SK-N-SH (cell line): Measurements from ENCODE around the gene AUH. TPM values are rescaled to one million over a fixed set of nuclear protein-coding genes. Genes with fewer than 3 reads are reported as not detected.

Source experiments
- CTCF ChIA-PET: fragments of 300-600, 350-600 bp; formaldehyde crosslinking; extraction: SDS; loops from one replicate; lab custom pipeline; 2021; lab: Yijun Ruan, JAX
- POLR2A ChIA-PET: fragments of 350-600 bp; sonication (Branson Sonifier 250); formaldehyde crosslinking; extraction: SDS; loops from one replicate; lab custom pipeline; 2020; ENCODE audit warnings: antibody characterized with exemption, inconsistent platforms; lab: Yijun Ruan, JAX
- DNase-seq: peaks from one replicate; pipeline ENCODE4 v3.0.0; 2012
- H2AFZ ChIP-seq: fragments of 200-600 bp; sonication (generic); 2 replicates; pipeline ENCODE4 v1.8.1; 2016; ENCODE audit warnings: antibody characterized with exemption, mild to moderate bottlenecking, low read depth
- H3F3A ChIP-seq: fragments of 200-600 bp; sonication (generic); replicated peaks from 2 replicates; pipeline ENCODE3; 2016; ENCODE audit warnings: antibody characterized with exemption, mild to moderate bottlenecking; ENCODE audit not compliant: insufficient read depth
- H3K27ac ChIP-seq, 2 experiments: fragments of 200-500 bp in 1 of 2; fragments of 200-600 bp in 1 of 2; sonication (Bioruptor generic) in 1 of 2; sonication (generic), shearing (Covaris generic) in 1 of 2; 2 replicates each; pipeline versions ENCODE4 v1.5.1 to v1.6.1; 2014 to 2016; ENCODE audit warnings: low read depth in 2 of 2, inconsistent platforms in 1 of 2, low read length in 1 of 2, mild to moderate bottlenecking in 1 of 2, mixed read lengths in 1 of 2
- H3K27me3 ChIP-seq: fragments of 200-600 bp; sonication (generic), shearing (Covaris generic); 2 replicates; pipeline ENCODE4 v1.6.1; 2016; ENCODE audit warnings: mixed run types; ENCODE audit not compliant: insufficient read depth
- H3K36me3 ChIP-seq, 2 experiments: fragments of 200-500 bp in 1 of 2; fragments of 200-600 bp in 1 of 2; sonication (Bioruptor generic) in 1 of 2; sonication (generic) in 1 of 2; replicated peaks in 1 of 2; 2 replicates each; pipeline versions ENCODE3 to v1.5.1; 2014 to 2016; ENCODE audit warnings: low read length in 1 of 2, mild to moderate bottlenecking in 1 of 2; ENCODE audit not compliant: insufficient read depth in 2 of 2, control insufficient read depth in 1 of 2
- H3K4me1 ChIP-seq, 2 experiments: fragments of 200-500 bp in 1 of 2; fragments of 200-600 bp in 1 of 2; sonication (Bioruptor generic) in 1 of 2; sonication (generic), shearing (Covaris generic) in 1 of 2; 2 replicates each; pipeline versions ENCODE4 v1.5.1 to v1.6.1; 2014 to 2016; ENCODE audit warnings: low read depth in 1 of 2, low read length in 1 of 2, mixed run types in 1 of 2; ENCODE audit not compliant: insufficient read depth in 2 of 2, control insufficient read depth in 1 of 2
- H3K4me2 ChIP-seq: fragments of 200-600 bp; sonication (generic), shearing (Covaris generic); 2 replicates; pipeline ENCODE4 v1.6.1; 2017; ENCODE audit warnings: mixed run types
- H3K4me3 ChIP-seq, 2 experiments: fragments of 200-500 bp in 1 of 2; fragments of 200-600 bp in 1 of 2; sonication (Bioruptor generic) in 1 of 2; sonication (generic), shearing (Covaris generic) in 1 of 2; 2 replicates each; pipeline versions ENCODE4 v1.5.1 to v1.8.1; 2014 to 2016; ENCODE audit warnings: low read depth in 2 of 2, inconsistent platforms in 1 of 2, low read length in 1 of 2, mild to moderate bottlenecking in 1 of 2, mixed read lengths in 1 of 2, moderate library complexity in 1 of 2
- H3K79me2 ChIP-seq: fragments of 200-600 bp; sonication (generic); 2 replicates; pipeline ENCODE4 v1.8.1; 2017; ENCODE audit warnings: mild to moderate bottlenecking; ENCODE audit not compliant: insufficient read depth
- H3K9ac ChIP-seq: fragments of 200-600 bp; sonication (generic); 2 replicates; pipeline ENCODE4 v1.6.1; 2017; ENCODE audit warnings: mixed run types
- H3K9me2 ChIP-seq: fragments of 200-600 bp; sonication (generic); 2 replicates; pipeline ENCODE4 v1.6.1; 2017; ENCODE audit warnings: mixed run types
- H3K9me3 ChIP-seq: fragments of 200-600 bp; sonication (generic); 2 replicates; pipeline ENCODE4 v1.6.1; 2017; ENCODE audit warnings: mixed run types, mild to moderate bottlenecking, moderate library complexity
- H4K20me1 ChIP-seq: fragments of 200-600 bp; sonication (generic); 2 replicates; pipeline ENCODE4 v1.6.1; 2017; ENCODE audit warnings: mild to moderate bottlenecking, mixed run types; ENCODE audit not compliant: insufficient read depth
- CHD2 ChIP-seq: fragments of 150-350 bp; IDR thresholded peaks from 2 replicates; pipeline ENCODE4 v1.6.1; 2018; ENCODE audit warnings: low read length; ENCODE audit not compliant: partially characterized antibody
- ELF1 ChIP-seq: IDR thresholded peaks from 2 replicates; pipeline ENCODE4 v1.4.0; 2012
- FOSL2 ChIP-seq: IDR thresholded peaks from 2 replicates; pipeline ENCODE4 v1.4.0; 2012; ENCODE audit warnings: low read depth, mild to moderate bottlenecking, moderate library complexity, borderline replicate concordance
- GATA2 ChIP-seq: sonication (generic); formaldehyde crosslinking; IDR thresholded peaks from 2 replicates; pipeline ENCODE4 v1.5.0; 2020; ENCODE audit warnings: mild to moderate bottlenecking, missing genetic modification reagents
- JUND ChIP-seq: IDR thresholded peaks from 2 replicates; pipeline ENCODE4 v1.4.0; 2012
- MXI1 ChIP-seq: IDR thresholded peaks from 2 replicates; pipeline ENCODE4 v1.6.1; 2012; ENCODE audit warnings: mild to moderate bottlenecking, low read depth, low read length, improper control_type of control experiment
- POLR2AphosphoS5 ChIP-seq: IDR thresholded peaks from 2 replicates; pipeline ENCODE4 v1.6.1; 2012; ENCODE audit warnings: low read depth, low read length
- RAD21 ChIP-seq: IDR thresholded peaks from 2 replicates; pipeline ENCODE4 v1.6.1; 2012; ENCODE audit warnings: mild to moderate bottlenecking, low read length
- RXRA ChIP-seq: IDR thresholded peaks from 2 replicates; pipeline ENCODE4 v1.4.0; 2012; ENCODE audit warnings: low read depth, mild to moderate bottlenecking, borderline replicate concordance
- SMC3 ChIP-seq: IDR thresholded peaks from 2 replicates; pipeline ENCODE4 v1.6.1; 2012; ENCODE audit warnings: low read depth, low read length, improper control_type of control experiment
- TCF12 ChIP-seq: IDR thresholded peaks from 2 replicates; pipeline ENCODE4 v1.4.0; 2012
- TEAD4 ChIP-seq: IDR thresholded peaks from 2 replicates; pipeline ENCODE4 v1.4.0; 2012; ENCODE audit warnings: mild to moderate bottlenecking, borderline replicate concordance; ENCODE audit not compliant: insufficient read depth
- YY1 ChIP-seq: IDR thresholded peaks from 2 replicates; pipeline ENCODE4 v1.4.0; 2012; ENCODE audit warnings: low read depth, mild to moderate bottlenecking
- WGBS: methylation state at CpG from one replicate; pipeline ENCODE4 v1.1.6; 2017; ENCODE audit warnings: low lambda C conversion rate; 5-methylcytosine and 5-hydroxymethylcytosine counted together
- polyA plus RNA-seq, 3 experiments: library from polyadenylated mRNA; depleted of rRNA; stranded (reverse); fragments of >200 nt; gene quantifications; 2 replicates each; pipeline ENCODE4 v1.2.3, GENCODE V29; 2012
- TF ChIP-seq, protein P1 (sequence below): fragments of 200-600 bp; sonication (generic); IDR thresholded peaks from 2 replicates; pipeline ENCODE4 v1.6.1; 2017; ENCODE audit warnings: antibody characterized with exemption, mild to moderate bottlenecking, moderate library complexity
- TF ChIP-seq, protein P2 (sequence below): IDR thresholded peaks from 2 replicates; pipeline ENCODE4 v1.4.0; 2012; ENCODE audit warnings: low read depth, borderline replicate concordance

The AUH gene
- polyA plus RNA-seq, 1 of the 3 experiments (the other 2 are of a cell fraction), result 7.6 TPM

DNA sequence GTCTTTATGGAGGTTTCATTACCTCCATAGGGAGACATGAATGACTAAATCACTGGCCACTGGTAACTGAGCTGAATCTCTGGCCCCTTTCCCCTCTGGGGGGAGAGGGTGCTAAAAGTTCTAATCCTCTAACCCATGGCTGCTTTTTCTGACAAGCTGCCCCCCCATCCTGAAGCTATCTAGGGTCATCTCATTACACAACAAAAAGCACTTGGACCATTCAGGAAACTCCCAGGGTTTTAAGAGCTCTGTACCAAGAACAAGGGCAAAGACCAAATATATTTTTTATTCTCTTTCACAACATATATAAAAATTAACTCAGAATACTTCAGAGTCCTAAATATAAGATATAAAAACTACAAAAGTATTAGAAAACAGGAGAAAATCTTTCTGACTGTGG, 14.3 kb downstream of the AUH start:
- Histone ChIP-seq H3K9me3 (no peaks in the 10 kb centered on the region), H3K9me2 (no peaks in the 10 kb centered on the region), H3K27me3 (no peaks in the 10 kb centered on the region), H3K36me3 (peaks cover 5% of the 10 kb centered on the region in 2 experiments), H3K4me2 (no peak overlapping the region), H3K79me2 (0 out of 2 replicates have a peak, but pooled peaks cover 6% of the 10 kb centered on the region), H3K4me3 (no peak overlapping the region), H3K9ac (no peak overlapping the region), H3K4me1 (no peaks in the 10 kb centered on the region), H3K27ac (no peak overlapping the region), H2AFZ (no peak overlapping the region), H3F3A (no peaks in the 10 kb centered on the region), H4K20me1 (no peaks in the 10 kb centered on the region)
- no peak for DNase-seq
- no peak for TF ChIP-seq CHD2
- POLR2A ChIA-PET, result no interaction called here
- CTCF ChIA-PET, result no interaction called here

DNA sequence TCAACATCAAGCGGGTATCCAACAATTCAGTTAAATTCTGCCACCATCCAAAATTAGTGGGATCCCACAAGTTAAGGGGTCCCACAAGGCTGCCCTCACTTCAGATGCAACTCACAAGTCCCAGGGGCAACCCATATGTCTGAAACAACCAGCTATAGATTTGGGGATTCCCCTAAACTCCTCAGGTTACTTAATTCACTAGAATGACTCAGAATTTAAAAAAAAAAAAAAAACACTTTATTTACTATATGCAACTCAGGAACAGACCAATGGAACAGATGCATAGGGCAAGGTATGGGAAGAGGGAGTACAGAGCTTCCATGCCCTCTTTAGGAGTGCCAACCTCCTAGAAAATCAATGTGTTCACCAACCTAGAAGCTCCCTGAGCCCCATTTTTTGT, 15.1 kb downstream of the AUH start:
- Histone ChIP-seq H3K79me2 (0 out of 2 replicates have a peak, but pooled peaks cover 6% of the 10 kb centered on the region), H3F3A (no peaks in the 10 kb centered on the region), H3K4me1 (no peaks in the 10 kb centered on the region), H3K4me3 (no peak overlapping the region), H2AFZ (no peak overlapping the region), H3K27ac (no peak overlapping the region), H3K36me3 (peaks cover 12% of the 10 kb centered on the region in 2 experiments), H4K20me1 (no peaks in the 10 kb centered on the region), H3K9me3 (no peaks in the 10 kb centered on the region), H3K4me2 (no peak overlapping the region), H3K9ac (no peak overlapping the region), H3K9me2 (no peaks in the 10 kb centered on the region)
- DNase-seq, result no peak
- CTCF ChIA-PET, result no interaction called here
- WGBS, result 100% methylated on average over 1 of the region's 1 CpG
- no peak for TF ChIP-seq RAD21
- no peak for TF ChIP-seq POLR2AphosphoS5
- no peak for TF ChIP-seq TEAD4
- TF ChIP-seq GATA2 (CRISPR knock-in tag), result no peak
- TF ChIP-seq MXI1, result no peak
- no peak for TF ChIP-seq TCF12
- TF ChIP-seq ELF1, result no peak
- TF ChIP-seq SMC3, result no peak
- TF ChIP-seq, protein P1, sequence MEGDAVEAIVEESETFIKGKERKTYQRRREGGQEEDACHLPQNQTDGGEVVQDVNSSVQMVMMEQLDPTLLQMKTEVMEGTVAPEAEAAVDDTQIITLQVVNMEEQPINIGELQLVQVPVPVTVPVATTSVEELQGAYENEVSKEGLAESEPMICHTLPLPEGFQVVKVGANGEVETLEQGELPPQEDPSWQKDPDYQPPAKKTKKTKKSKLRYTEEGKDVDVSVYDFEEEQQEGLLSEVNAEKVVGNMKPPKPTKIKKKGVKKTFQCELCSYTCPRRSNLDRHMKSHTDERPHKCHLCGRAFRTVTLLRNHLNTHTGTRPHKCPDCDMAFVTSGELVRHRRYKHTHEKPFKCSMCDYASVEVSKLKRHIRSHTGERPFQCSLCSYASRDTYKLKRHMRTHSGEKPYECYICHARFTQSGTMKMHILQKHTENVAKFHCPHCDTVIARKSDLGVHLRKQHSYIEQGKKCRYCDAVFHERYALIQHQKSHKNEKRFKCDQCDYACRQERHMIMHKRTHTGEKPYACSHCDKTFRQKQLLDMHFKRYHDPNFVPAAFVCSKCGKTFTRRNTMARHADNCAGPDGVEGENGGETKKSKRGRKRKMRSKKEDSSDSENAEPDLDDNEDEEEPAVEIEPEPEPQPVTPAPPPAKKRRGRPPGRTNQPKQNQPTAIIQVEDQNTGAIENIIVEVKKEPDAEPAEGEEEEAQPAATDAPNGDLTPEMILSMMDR, result no peak
- TF ChIP-seq JUND, result no peak
- TF ChIP-seq, all 33 proteins: peak for 0
- POLR2A ChIA-PET, result no interaction called here
- H3K27me3 ChIP-seq, result no peaks in the 10 kb centered on the region

DNA sequence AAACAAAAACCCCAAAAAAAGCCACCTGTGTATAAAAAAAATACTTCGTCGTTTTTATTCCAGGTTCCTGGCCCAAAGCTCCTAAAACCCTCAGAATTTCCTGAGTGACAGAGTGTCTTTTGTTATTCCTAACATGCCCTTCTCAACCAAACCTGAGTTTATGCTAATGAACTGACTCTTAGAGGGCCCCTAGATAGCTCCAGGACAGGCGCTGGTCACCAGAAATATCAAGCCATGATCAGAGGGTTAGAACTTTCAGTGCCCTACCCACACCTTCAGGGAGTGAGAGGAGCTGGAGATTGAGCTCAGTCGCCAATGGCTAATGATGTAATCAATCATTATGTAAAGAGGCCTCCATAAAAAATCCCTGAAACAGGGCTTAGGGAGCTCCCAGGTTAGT, 15.7 kb downstream of the AUH start:
- H3K9me3 ChIP-seq, result no peaks in the 10 kb centered on the region
- TF ChIP-seq SMC3 (no peak), RXRA (no peak), MXI1 (no peak), YY1 (no peak), FOSL2 (no peak), CHD2 (no peak)
- TF ChIP-seq, protein P2, sequence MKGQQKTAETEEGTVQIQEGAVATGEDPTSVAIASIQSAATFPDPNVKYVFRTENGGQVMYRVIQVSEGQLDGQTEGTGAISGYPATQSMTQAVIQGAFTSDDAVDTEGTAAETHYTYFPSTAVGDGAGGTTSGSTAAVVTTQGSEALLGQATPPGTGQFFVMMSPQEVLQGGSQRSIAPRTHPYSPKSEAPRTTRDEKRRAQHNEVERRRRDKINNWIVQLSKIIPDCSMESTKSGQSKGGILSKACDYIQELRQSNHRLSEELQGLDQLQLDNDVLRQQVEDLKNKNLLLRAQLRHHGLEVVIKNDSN, result no peak
- no peak overlapping the region for H2AFZ ChIP-seq
- H3K4me2 ChIP-seq, result no peak overlapping the region
- no peak overlapping the region for H3K27ac ChIP-seq
- no peaks in the 10 kb centered on the region for H3K27me3 ChIP-seq
- peaks cover 14% of the 10 kb centered on the region in 2 experiments for H3K36me3 ChIP-seq
- H3K79me2 ChIP-seq, result 0 out of 2 replicates have a peak, but pooled peaks cover 6% of the 10 kb centered on the region
- ChIA-PET CTCF (no interaction called here), POLR2A (no interaction called here)
- no peak for DNase-seq
- no peak overlapping the region for H3K9ac ChIP-seq
- no peak overlapping the region for H3K4me3 ChIP-seq
- H3K9me2 ChIP-seq, result no peaks in the 10 kb centered on the region
- no peaks in the 10 kb centered on the region for H4K20me1 ChIP-seq
- no peaks in the 10 kb centered on the region for H3F3A ChIP-seq
- 92% methylated on average over 4 of the region's 4 CpGs for WGBS
- H3K4me1 ChIP-seq, result no peaks in the 10 kb centered on the region
